GM06990 (cell line): Measurements from ENCODE around the gene HEPN1.

Source experiments
- DNase-seq: peaks from one replicate; pipeline ENCODE4 v3.0.0-alpha.2; 2011; ENCODE audit not compliant: insufficient read length; ENCODE audit errors: extremely low read depth
- H3K27me3 ChIP-seq: replicated peaks from 2 replicates; pipeline ENCODE4 v1.6.0; 2011; ENCODE audit warnings: low read length; ENCODE audit not compliant: control insufficient read depth, insufficient read depth
- H3K36me3 ChIP-seq: 2 replicates; pipeline ENCODE4 v1.5.1; 2011; ENCODE audit warnings: low read length; ENCODE audit not compliant: control insufficient read depth, insufficient read depth
- H3K4me3 ChIP-seq: replicated peaks from 2 replicates; pipeline ENCODE4 v1.5.1; 2011; ENCODE audit warnings: low read depth, mild to moderate bottlenecking, control low read depth, low read length
- CTCF ChIP-seq: IDR thresholded peaks from 2 replicates; pipeline ENCODE4 v1.5.1; 2011; ENCODE audit warnings: low read length, control low read depth, mild to moderate bottlenecking, inconsistent platforms; ENCODE audit not compliant: insufficient read depth, poor library complexity, severe bottlenecking

Gene HEPN1

GRCh38 chr11:124916370-124916710, 2.7 kb upstream of the HEPN1 start:
- Histone ChIP-seq H3K36me3 (no peaks in the 10 kb centered on the region), H3K27me3 (no peaks in the 10 kb centered on the region; the same call in 1 of the 2 replicates), H3K4me3 (no peak overlapping the region)
- DNase-seq: no peak
- TF ChIP-seq CTCF: no peak

GRCh38 chr11:124917115-124917637, 1.9 kb upstream of the HEPN1 start:
- H3K4me3 ChIP-seq: no peak overlapping the region
- TF ChIP-seq CTCF: no peak
- no peaks in the 10 kb centered on the region; the same call in 1 of the 2 replicates for H3K27me3 ChIP-seq
- no peak for DNase-seq
- H3K36me3 ChIP-seq: no peaks in the 10 kb centered on the region

GRCh38 chr11:124919898-124920297, 848 bp downstream of the HEPN1 start:
- no peak for TF ChIP-seq CTCF
- no peak for DNase-seq
- no peak overlapping the region for H3K4me3 ChIP-seq
- H3K36me3 ChIP-seq: no peaks in the 10 kb centered on the region
- H3K27me3 ChIP-seq: no peaks in the 10 kb centered on the region; the same call in none of the 2 replicates

- no peak for DNase-seq
- Histone ChIP-seq H3K27me3 (no peaks in the 10 kb centered on the region; the same call in none of the 2 replicates), H3K4me3 (no peak overlapping the region)
These were observed 1.3 kb downstream of the HEPN1 start for GRCh38 chr11:124920356-124920755.

GRCh38 chr11:124920870-124921609, 2.0 kb downstream of the HEPN1 start:
- no peak for TF ChIP-seq CTCF
- Histone ChIP-seq H3K4me3 (no peak overlapping the region), H3K27me3 (no peaks in the 10 kb centered on the region; the same call in none of the 2 replicates), H3K36me3 (no peaks in the 10 kb centered on the region)
- DNase-seq: peak; percentile 22

More at GRCh38 chr11:124920356-124920755, 1.3 kb downstream of the HEPN1 start:
- TF ChIP-seq CTCF: no peak
- H3K36me3 ChIP-seq: no peaks in the 10 kb centered on the region

- no peaks in the 10 kb centered on the region; the same call in none of the 2 replicates for H3K27me3 ChIP-seq
- H3K4me3 ChIP-seq: no peak overlapping the region
- no peak for TF ChIP-seq CTCF
- H3K36me3 ChIP-seq: no peaks in the 10 kb centered on the region
- DNase-seq: no peak
These were observed 3.8 kb downstream of the HEPN1 start for GRCh38 chr11:124922831-124923230.
